ENCODE results near the gene PRSS35. TPM values are rescaled to one million over a fixed set of nuclear protein-coding genes. Genes with fewer than 3 reads are reported as not detected.

PRSS35 gene
- total RNA-seq, 2 donors from 2014 or later = not detected

Other genes with a start within 250 kb of the PRSS35 start
- gene ME1, start 81.5 kb upstream of the PRSS35 start, total RNA-seq = not detected
- gene SNAP91, start 196.6 kb downstream of the PRSS35 start, total RNA-seq = not detected